AG04450 (cell line): ENCODE results near the gene PTP4A1. TPM values are rescaled to one million over a fixed set of nuclear protein-coding genes. Genes with fewer than 3 reads are reported as not detected.

ENCODE experiments used
- CTCF ChIA-PET: fragments of 300-600, 350-600 bp; formaldehyde crosslinking; extraction: SDS; loops from one replicate; lab custom pipeline; 2022; ENCODE audit warnings: antibody characterized with exemption, inconsistent platforms; lab: Charles Lee
- POLR2A ChIA-PET: fragments of 350-600 bp; formaldehyde crosslinking; extraction: SDS; loops from one replicate; lab custom pipeline; 2021; ENCODE audit warnings: antibody characterized with exemption, inconsistent platforms; lab: Yijun Ruan, JAX
- DNase-seq: peaks from one replicate; pipeline ENCODE4 v3.0.0-alpha.2; 2011; ENCODE audit warnings: low read depth, low spot score
- H3K27ac ChIP-seq: one replicate; pipeline ENCODE4 v1.5.1; 2012; ENCODE audit warnings: low read depth, low read length, control low read depth
- H3K27me3 ChIP-seq: one replicate; pipeline ENCODE4 v1.6.0; 2012; ENCODE audit warnings: low read length; ENCODE audit not compliant: control insufficient read depth, insufficient read depth
- H3K4me3 ChIP-seq: 2 replicates; pipeline ENCODE4 v1.5.1; 2011; ENCODE audit warnings: mild to moderate bottlenecking, low read depth, low read length, control low read depth
- H3K9me3 ChIP-seq: 2 replicates; pipeline ENCODE4 v1.5.1; 2012; ENCODE audit warnings: low read length; ENCODE audit not compliant: control insufficient read depth, insufficient read depth
- polyA plus RNA-seq: library from polyadenylated mRNA; depleted of rRNA; stranded (reverse); fragments of >200 nt; gene quantifications from 2 replicates; pipeline ENCODE4 v1.2.3, GENCODE V29; 2011
- TF ChIP-seq, protein P1 (sequence below): IDR thresholded peaks from 2 replicates; pipeline ENCODE4 v1.5.1; 2011; ENCODE audit warnings: low read depth, low read length, control low read depth, inconsistent platforms

The PTP4A1 gene
- polyA plus RNA-seq, 1 experiment = 34.3 TPM

GRCh38 chr6:63561288-63561687 lies 11.0 kb upstream of the PTP4A1 start:
- DNase-seq = no peak
- ChIA-PET POLR2A (no interaction called here), CTCF (no interaction called here)
- no peaks in the 10 kb centered on the region for H3K27me3 ChIP-seq
- TF ChIP-seq, protein P1, sequence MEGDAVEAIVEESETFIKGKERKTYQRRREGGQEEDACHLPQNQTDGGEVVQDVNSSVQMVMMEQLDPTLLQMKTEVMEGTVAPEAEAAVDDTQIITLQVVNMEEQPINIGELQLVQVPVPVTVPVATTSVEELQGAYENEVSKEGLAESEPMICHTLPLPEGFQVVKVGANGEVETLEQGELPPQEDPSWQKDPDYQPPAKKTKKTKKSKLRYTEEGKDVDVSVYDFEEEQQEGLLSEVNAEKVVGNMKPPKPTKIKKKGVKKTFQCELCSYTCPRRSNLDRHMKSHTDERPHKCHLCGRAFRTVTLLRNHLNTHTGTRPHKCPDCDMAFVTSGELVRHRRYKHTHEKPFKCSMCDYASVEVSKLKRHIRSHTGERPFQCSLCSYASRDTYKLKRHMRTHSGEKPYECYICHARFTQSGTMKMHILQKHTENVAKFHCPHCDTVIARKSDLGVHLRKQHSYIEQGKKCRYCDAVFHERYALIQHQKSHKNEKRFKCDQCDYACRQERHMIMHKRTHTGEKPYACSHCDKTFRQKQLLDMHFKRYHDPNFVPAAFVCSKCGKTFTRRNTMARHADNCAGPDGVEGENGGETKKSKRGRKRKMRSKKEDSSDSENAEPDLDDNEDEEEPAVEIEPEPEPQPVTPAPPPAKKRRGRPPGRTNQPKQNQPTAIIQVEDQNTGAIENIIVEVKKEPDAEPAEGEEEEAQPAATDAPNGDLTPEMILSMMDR = no peak
- no peaks in the 10 kb centered on the region for H3K9me3 ChIP-seq
- H3K4me3 ChIP-seq = no peak overlapping the region
- no peak overlapping the region for H3K27ac ChIP-seq

DNA sequence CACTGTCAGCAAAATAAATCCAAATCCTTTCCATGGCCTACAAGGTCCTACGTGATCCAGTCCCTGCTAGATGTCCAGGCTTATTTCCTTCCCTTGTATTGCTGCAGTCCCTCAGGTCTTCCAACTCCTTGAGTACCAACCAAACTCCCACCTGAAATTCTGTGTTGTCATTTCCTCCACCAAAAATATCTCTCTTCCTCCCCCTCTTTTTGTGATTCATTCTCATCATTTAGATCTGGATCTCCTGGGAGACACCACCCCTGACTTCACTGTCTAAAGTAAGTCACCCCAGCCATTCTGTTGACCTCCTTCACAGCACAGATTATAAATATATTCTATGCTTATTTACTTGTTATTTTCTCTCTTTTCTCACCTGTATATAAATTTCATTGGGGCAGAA lies 9.0 kb upstream of the PTP4A1 start:
- Histone ChIP-seq H3K4me3 (no peak overlapping the region), H3K9me3 (no peaks in the 10 kb centered on the region), H3K27ac (no peak overlapping the region), H3K27me3 (no peaks in the 10 kb centered on the region)
- DNase-seq = no peak
- ChIA-PET CTCF (no interaction called here), POLR2A (no interaction called here)
- TF ChIP-seq, protein P1 = no peak

DNA sequence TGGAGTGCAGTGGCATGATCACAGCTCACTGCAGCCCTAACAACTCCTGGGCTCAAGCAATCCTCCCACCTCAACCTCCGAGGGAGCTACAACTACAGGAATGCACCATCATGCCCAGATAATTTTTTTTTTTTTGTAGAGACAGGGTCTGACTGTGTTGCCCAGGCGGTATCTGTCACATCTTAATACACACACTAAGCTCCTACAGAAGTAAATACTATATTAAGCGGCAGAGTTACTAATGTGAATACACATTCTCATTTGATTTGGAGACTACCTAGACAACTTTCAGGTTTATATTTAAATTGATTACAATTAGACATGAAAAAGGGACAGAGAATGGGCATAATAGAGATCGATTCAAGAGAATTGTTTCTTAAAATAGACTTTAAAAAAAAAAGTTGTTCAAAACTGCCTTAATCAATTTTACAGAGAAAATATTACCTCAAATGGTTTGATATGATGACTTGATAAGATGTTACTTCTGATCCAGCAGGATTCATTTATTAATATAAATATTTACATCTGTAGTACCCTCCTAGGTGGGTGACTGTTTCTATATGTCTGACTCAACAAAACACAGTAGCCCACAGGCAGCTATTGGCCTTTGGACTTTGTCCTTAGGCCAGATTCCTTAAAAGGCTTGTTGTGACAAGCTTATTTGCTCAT lies 7.1 kb upstream of the PTP4A1 start:
- POLR2A ChIA-PET = no interaction called here
- CTCF ChIA-PET = interaction anchor here (1.2 to 1.9 kb wide), 3 partner anchors 9 to 237 kb away, joined by 3 to 4 read pairs (median 4); no protein-coding TSS in a partner anchor
- DNase-seq = no peak

DNA sequence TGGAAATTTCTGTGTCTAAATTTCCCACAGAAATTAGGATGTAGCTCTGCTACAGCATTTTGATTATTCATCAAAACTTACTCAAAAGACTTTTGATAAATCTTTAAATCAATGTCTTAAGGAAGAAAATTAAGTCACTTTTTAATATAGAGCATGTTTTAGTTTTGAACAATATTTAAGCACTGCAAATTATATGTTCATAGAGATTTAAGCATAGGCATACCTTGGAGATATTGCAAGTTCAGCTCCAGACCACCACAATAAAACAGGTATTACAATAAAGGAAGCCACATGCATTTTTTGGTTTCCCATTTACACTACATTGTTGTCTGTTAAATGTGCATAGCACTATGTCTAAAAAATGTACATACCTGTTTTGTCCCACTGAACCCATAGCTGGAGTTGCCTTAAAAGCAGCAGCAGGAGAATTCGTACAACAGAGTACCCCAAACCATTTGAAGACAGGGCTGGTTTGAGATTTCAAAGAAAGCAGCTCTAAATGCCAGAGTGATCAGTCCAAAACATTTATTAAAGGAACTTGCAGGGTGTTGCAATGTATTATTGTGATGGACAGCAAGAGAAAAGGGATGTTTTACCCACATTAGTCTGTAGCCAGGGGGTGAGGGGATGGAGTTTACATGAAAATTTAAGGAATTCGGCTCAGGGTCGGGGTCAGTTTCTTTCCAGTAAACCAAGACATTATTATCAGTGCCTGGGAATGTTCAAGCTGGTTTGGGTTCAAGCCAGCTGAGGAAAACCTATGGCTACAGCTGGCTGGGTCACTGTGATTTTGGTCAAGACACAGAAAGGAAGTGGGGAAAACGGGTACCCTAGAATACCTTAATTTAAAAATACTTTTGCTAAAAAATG lies 6.3 kb upstream of the PTP4A1 start:
- CTCF ChIA-PET = interaction anchor here (1.2 to 1.9 kb wide), 3 partner anchors 9 to 237 kb away, joined by 3 to 4 read pairs (median 4); no protein-coding TSS in a partner anchor
- DNase-seq = no peak
- TF ChIP-seq, protein P1 = no peak
- H3K27me3 ChIP-seq = no peaks in the 10 kb centered on the region
- H3K4me3 ChIP-seq = no peak overlapping the region
- POLR2A ChIA-PET = no interaction called here
- H3K27ac ChIP-seq = no peak overlapping the region
- no peaks in the 10 kb centered on the region for H3K9me3 ChIP-seq

More for the DNA sequence above, 7.1 kb upstream of the PTP4A1 start:
- no peak overlapping the region for H3K4me3 ChIP-seq
- no peaks in the 10 kb centered on the region for H3K9me3 ChIP-seq
- TF ChIP-seq, protein P1 = no peak
- H3K27me3 ChIP-seq = no peaks in the 10 kb centered on the region
- H3K27ac ChIP-seq = no peak overlapping the region

DNA sequence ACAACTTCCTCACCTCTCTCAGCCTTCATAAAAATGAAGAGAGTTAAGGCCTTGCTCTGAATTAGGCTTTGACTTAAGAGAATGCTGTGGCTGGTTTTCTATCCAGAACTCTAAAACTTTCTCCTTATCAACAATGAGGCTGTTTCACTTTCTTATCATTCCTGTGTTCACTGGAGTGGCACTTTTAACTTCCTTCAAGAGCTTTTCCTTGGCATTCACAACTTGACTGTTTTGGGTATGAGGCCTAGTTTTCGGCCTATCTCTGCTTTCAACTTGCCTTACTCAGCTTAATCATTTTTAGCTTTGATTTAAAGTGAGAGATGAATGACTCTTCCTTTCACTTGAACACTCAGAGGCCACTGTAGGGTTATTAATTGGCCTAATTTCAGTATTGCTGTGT lies 4.3 kb upstream of the PTP4A1 start:
- H3K27me3 ChIP-seq = no peaks in the 10 kb centered on the region
- DNase-seq = no peak
- CTCF ChIA-PET = no interaction called here
- no peak overlapping the region for H3K27ac ChIP-seq
- TF ChIP-seq, protein P1 = no peak
- H3K9me3 ChIP-seq = peaks cover 2% of the 10 kb centered on the region; the same call in 1 of the 2 replicates
- no peak overlapping the region for H3K4me3 ChIP-seq
- POLR2A ChIA-PET = no interaction called here
